H1 (cell line): ENCODE data around the gene CYP3A7.
"Not testable (repeated sequence)": the region's sequence is repeated elsewhere in the genome, so short reads cannot be mapped to it uniquely, and the experiment has no call there.

ENCODE experiments used
- BRCA1 ChIP-seq: IDR thresholded peaks from 2 replicates; pipeline ENCODE4 v1.6.1; 2012; ENCODE audit warnings: low read depth, low read length, improper control_type of control experiment
- CEBPB ChIP-seq: IDR thresholded peaks from 2 replicates; pipeline ENCODE4 v1.6.1; 2012; ENCODE audit warnings: low read depth, low read length
- EZH2 ChIP-seq: fragments of 200-600 bp; sonication (generic); IDR thresholded peaks from 2 replicates; pipeline ENCODE4 v1.7.1; 2012; ENCODE audit warnings: low read depth, mild to moderate bottlenecking, moderate library complexity, low read length, inconsistent platforms; ENCODE audit not compliant: severe bottlenecking
- JUND ChIP-seq: IDR thresholded peaks from 2 replicates; pipeline ENCODE4 v1.6.1; 2011; ENCODE audit warnings: mild to moderate bottlenecking, improper control_type of control experiment, low read length
- PHF8 ChIP-seq: fragments of 200-600 bp; sonication (generic); conservative IDR thresholded peaks from 2 replicates; pipeline ENCODE4 v1.7.1; 2012; ENCODE audit warnings: low read depth, mild to moderate bottlenecking, inconsistent platforms, low read length, moderate library complexity
- POLR2A ChIP-seq, 2 experiments: IDR thresholded peaks; 1 replicate in 1 of 2; 2 replicates in 1 of 2; pipeline ENCODE4 v1.6.1; 2011; ENCODE audit warnings: low read depth in 2 of 2, low read length in 2 of 2, mild to moderate bottlenecking in 2 of 2; ENCODE audit errors: control extremely low read depth in 1 of 2
- SIN3A ChIP-seq, 2 experiments: IDR thresholded peaks in 1 of 2; conservative IDR thresholded peaks in 1 of 2; 2 replicates each; pipeline ENCODE4 v1.6.1; 2011 to 2012; ENCODE audit warnings: low read length in 2 of 2, improper control_type of control experiment in 1 of 2, low read depth in 1 of 2, mild to moderate bottlenecking in 1 of 2
- USF2 ChIP-seq: IDR thresholded peaks from 2 replicates; pipeline ENCODE4 v1.6.1; 2011; ENCODE audit warnings: low read length, improper control_type of control experiment

DNA sequence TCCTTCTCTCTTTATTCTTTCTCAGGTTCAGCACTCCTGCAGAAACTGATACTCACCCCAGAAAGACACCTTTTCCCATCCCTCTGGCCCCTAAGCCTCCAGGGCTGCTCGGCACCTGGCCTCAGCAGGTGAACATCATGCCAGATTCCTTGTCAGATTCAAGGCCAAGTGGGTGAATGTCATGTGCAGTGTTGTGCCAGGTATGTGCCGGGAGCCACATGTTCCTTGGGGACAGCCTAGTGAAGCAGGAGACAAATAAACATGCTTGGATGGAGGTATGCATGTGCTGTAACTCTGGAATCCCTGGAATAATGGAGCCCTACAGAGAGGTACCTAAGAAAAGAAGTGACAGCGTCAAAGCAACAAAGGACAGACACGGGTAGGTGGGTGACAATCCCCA is 1.7 kb upstream of the CYP3A7 start:
- TF ChIP-seq POLR2A (IDR thresholded peaks at IDR 0.05; ENCODE audit: control extremely low read depth in 1 of 2, low read depth in 2 of 2, low read length in 2 of 2); EZH2; USF2; BRCA1; PHF8; CEBPB; JUND; SIN3A (conservative IDR thresholded peaks at IDR 0.05 in 1 of 2, IDR thresholded peaks at IDR 0.05 in 1 of 2; ENCODE audit: low read depth in 1 of 2, low read length in 2 of 2): not testable (repeated sequence)
